Measurements from ENCODE around the gene SERTAD1.

- TF ChIP-seq FOXP2 (optimal IDR thresholded peaks at IDR 0.05; ENCODE audit: control extremely low read depth, extremely low read length, insufficient read depth) (no peak), EZH2 (IDR thresholded peaks at IDR 0.05) (no peak), POLR2AphosphoS5 (IDR thresholded peaks at IDR 0.05; ENCODE audit: borderline replicate concordance, low read depth, low read length) (no peak)
These were observed 29.8 kb downstream of the SERTAD1 start for GRCh38 chr19:40395956-40396355.

Measured in SK-N-MC (cell line).